ENCODE results near the gene MUC7. TPM values are rescaled to one million over a fixed set of nuclear protein-coding genes. Genes with fewer than 3 reads are reported as not detected.

Gene MUC7
- polyA plus RNA-seq, 1 donor from 2014 or later = not detected

DNA sequence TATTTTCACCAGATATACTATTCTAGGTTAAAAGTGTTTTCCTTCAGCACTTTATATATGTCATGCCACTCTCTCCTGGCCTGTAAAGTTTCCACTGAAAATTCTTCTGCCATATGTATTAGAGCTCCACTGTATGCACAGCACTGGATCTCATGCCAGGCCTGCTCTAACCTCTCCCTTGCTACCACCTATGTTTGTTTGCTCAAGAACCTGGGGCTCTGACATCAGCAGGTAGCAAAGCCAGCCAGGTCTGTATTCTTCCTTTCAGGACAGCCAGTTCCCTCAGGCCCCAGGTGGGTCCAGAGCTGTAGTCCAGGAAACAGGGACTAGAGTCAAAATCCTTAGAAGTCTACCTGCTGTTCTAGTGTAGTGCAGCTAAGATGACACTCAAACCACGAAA lies 19.1 kb upstream of the MUC7 start:
- Histone ChIP-seq H3F3A (ENCODE audit: insufficient read depth, low read length, poor library complexity, severe bottlenecking) (no peaks in the 10 kb centered on the region), H3K9me2 (ENCODE audit: insufficient read depth, low read length) (no peaks in the 10 kb centered on the region), H3K9ac (ENCODE audit: low read length) (no peak overlapping the region), H3K4me2 (ENCODE audit: low read length) (no peak overlapping the region), H2AFZ (ENCODE audit: low read depth, low read length) (no peak overlapping the region), H3K27me3 (ENCODE audit: insufficient read depth, low read depth, low read length) (no peaks in the 10 kb centered on the region), H3K4me3 (ENCODE audit: low read length) (no peak overlapping the region), H3K9me3 (ENCODE audit: low read length) (no peaks in the 10 kb centered on the region), H4K20me1 (ENCODE audit: insufficient read depth) (no peaks in the 10 kb centered on the region), H3K27ac (ENCODE audit: low read length) (no peak overlapping the region), H3K36me3 (ENCODE audit: insufficient read depth, low read length) (no peaks in the 10 kb centered on the region), H3K79me2 (replicated peaks; ENCODE audit: insufficient read depth, low read length) (no peaks in the 10 kb centered on the region)
- TF ChIP-seq TAF1 (IDR thresholded peaks at IDR 0.05; ENCODE audit: low read depth) (no peak), SMC3 (conservative IDR thresholded peaks at IDR 0.05; ENCODE audit: poor library complexity) (no peak), EP300 (conservative IDR thresholded peaks at IDR 0.05; ENCODE audit: poor library complexity, severe bottlenecking) (no peak), EZH2 (IDR thresholded peaks at IDR 0.05; ENCODE audit: borderline replicate concordance, insufficient read depth, low read length, poor library complexity, severe bottlenecking) (no peak), RAD21 (conservative IDR thresholded peaks at IDR 0.05) (no peak), MXI1 (conservative IDR thresholded peaks at IDR 0.05; ENCODE audit: poor library complexity, severe bottlenecking) (no peak)
- TF ChIP-seq, protein P1, sequence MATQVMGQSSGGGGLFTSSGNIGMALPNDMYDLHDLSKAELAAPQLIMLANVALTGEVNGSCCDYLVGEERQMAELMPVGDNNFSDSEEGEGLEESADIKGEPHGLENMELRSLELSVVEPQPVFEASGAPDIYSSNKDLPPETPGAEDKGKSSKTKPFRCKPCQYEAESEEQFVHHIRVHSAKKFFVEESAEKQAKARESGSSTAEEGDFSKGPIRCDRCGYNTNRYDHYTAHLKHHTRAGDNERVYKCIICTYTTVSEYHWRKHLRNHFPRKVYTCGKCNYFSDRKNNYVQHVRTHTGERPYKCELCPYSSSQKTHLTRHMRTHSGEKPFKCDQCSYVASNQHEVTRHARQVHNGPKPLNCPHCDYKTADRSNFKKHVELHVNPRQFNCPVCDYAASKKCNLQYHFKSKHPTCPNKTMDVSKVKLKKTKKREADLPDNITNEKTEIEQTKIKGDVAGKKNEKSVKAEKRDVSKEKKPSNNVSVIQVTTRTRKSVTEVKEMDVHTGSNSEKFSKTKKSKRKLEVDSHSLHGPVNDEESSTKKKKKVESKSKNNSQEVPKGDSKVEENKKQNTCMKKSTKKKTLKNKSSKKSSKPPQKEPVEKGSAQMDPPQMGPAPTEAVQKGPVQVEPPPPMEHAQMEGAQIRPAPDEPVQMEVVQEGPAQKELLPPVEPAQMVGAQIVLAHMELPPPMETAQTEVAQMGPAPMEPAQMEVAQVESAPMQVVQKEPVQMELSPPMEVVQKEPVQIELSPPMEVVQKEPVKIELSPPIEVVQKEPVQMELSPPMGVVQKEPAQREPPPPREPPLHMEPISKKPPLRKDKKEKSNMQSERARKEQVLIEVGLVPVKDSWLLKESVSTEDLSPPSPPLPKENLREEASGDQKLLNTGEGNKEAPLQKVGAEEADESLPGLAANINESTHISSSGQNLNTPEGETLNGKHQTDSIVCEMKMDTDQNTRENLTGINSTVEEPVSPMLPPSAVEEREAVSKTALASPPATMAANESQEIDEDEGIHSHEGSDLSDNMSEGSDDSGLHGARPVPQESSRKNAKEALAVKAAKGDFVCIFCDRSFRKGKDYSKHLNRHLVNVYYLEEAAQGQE (IDR thresholded peaks at IDR 0.05; ENCODE audit: borderline replicate concordance) = no peak
- TF ChIP-seq, protein P2, sequence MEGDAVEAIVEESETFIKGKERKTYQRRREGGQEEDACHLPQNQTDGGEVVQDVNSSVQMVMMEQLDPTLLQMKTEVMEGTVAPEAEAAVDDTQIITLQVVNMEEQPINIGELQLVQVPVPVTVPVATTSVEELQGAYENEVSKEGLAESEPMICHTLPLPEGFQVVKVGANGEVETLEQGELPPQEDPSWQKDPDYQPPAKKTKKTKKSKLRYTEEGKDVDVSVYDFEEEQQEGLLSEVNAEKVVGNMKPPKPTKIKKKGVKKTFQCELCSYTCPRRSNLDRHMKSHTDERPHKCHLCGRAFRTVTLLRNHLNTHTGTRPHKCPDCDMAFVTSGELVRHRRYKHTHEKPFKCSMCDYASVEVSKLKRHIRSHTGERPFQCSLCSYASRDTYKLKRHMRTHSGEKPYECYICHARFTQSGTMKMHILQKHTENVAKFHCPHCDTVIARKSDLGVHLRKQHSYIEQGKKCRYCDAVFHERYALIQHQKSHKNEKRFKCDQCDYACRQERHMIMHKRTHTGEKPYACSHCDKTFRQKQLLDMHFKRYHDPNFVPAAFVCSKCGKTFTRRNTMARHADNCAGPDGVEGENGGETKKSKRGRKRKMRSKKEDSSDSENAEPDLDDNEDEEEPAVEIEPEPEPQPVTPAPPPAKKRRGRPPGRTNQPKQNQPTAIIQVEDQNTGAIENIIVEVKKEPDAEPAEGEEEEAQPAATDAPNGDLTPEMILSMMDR (IDR thresholded peaks at IDR 0.05; ENCODE audit: poor library complexity, severe bottlenecking) = no peak

DNA sequence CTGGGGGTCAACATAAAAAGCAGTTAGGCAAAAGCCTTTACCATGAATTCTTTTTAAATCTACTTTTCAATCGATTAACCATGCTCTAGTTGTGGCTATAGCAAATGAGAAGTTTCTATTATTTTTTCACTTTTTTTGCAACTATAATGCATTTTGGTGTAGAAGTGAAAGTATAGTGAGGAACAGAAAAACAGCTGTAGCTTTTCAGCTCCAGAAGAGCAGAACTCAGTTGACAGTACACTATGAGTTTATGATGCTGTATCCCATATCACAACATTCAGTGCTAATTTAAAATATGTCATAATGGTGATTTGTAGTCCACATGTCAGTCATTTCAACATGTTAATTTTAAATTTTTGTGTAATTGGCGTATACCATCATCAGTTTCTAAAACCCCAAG lies 8.7 kb upstream of the MUC7 start:
- no peaks in the 10 kb centered on the region for H3K9me3 ChIP-seq (ENCODE audit: low read length)
- no peaks in the 10 kb centered on the region for H3K36me3 ChIP-seq (ENCODE audit: insufficient read depth, low read length)
- no peaks in the 10 kb centered on the region for H3K27me3 ChIP-seq (ENCODE audit: insufficient read depth, low read depth, low read length)
- H3K4me3 ChIP-seq (ENCODE audit: low read length) = no peak overlapping the region
- no peaks in the 10 kb centered on the region for H3K9me2 ChIP-seq (ENCODE audit: insufficient read depth, low read length)
- H3K79me2 ChIP-seq (replicated peaks; ENCODE audit: insufficient read depth, low read length) = no peaks in the 10 kb centered on the region
- no peak overlapping the region for H3K27ac ChIP-seq (ENCODE audit: low read length)
- TF ChIP-seq RAD21 (conservative IDR thresholded peaks at IDR 0.05) = no peak
- TF ChIP-seq POLR2AphosphoS5 (IDR thresholded peaks at IDR 0.05) = no peak
- no peak for TF ChIP-seq TAF1 (IDR thresholded peaks at IDR 0.05; ENCODE audit: low read depth)
- TF ChIP-seq, protein P2 (IDR thresholded peaks at IDR 0.05; ENCODE audit: poor library complexity, severe bottlenecking) = no peak
- no peak for TF ChIP-seq EZH2 (IDR thresholded peaks at IDR 0.05; ENCODE audit: borderline replicate concordance, insufficient read depth, low read length, poor library complexity, severe bottlenecking)
- no peak overlapping the region for H2AFZ ChIP-seq (ENCODE audit: low read depth, low read length)
- H4K20me1 ChIP-seq (ENCODE audit: insufficient read depth) = no peaks in the 10 kb centered on the region
- no peaks in the 10 kb centered on the region for H3F3A ChIP-seq (ENCODE audit: insufficient read depth, low read length, poor library complexity, severe bottlenecking)
- no peak overlapping the region for H3K9ac ChIP-seq (ENCODE audit: low read length)
- no peak overlapping the region for H3K4me2 ChIP-seq (ENCODE audit: low read length)
